Fibroblast of lung (primary cell): ENCODE data around the gene PGM5.

Source experiments
- CTCF ChIP-seq, 2 donors: IDR thresholded peaks in 1 of 2; conservative IDR thresholded peaks in 1 of 2; 1 replicate in 1 of 2; 2 replicates in 1 of 2; pipeline ENCODE4 v1.5.1; 2011 to 2012; ENCODE audit warnings: low read length in 2 of 2, control low read depth in 1 of 2, inconsistent platforms in 1 of 2, low read depth in 1 of 2, mild to moderate bottlenecking in 1 of 2
- EZH2 ChIP-seq: IDR thresholded peaks from 2 replicates; pipeline ENCODE4 v1.5.1; 2012; ENCODE audit warnings: low read length, control low read depth, mild to moderate bottlenecking; ENCODE audit errors: missing control alignments

- TF ChIP-seq EZH2 = no peak
- no peak for TF ChIP-seq CTCF (conservative IDR thresholded peaks at IDR 0.05 in 1 of 2, IDR thresholded peaks at IDR 0.05 in 1 of 2; ENCODE audit: low read depth in 1 of 2, low read length in 2 of 2)
Observed at GRCh38 chr9:68522131-68522530, 165.7 kb downstream of the PGM5 start.
